Naive thymus-derived CD8-positive, alpha-beta T cell (primary cell): ENCODE data around the gene TLN1. TPM values are rescaled to one million over a fixed set of nuclear protein-coding genes. Genes with fewer than 3 reads are reported as not detected.

Experiments used
- ATAC-seq, 2 donors: fragments of 150-1000 bp; cut with Tn5 transposase in 1 of 2; sonication (Bioruptor Pico), chemical (Tn5 transposase) in 1 of 2; 1 replicate in 1 of 2; 2 replicates in 1 of 2; pipeline ENCODE4 v1.10.0; 2021; ENCODE audit warnings: mild to moderate bottlenecking in 2 of 2, moderate library complexity in 2 of 2
- POLR2A ChIA-PET: fragments of 350-600 bp; sonication (Branson Sonifier 250); formaldehyde crosslinking; loops from one replicate; lab custom pipeline; 2021; ENCODE audit warnings: antibody characterized with exemption; lab: Charles Lee
- DNase-seq, 10 donors: peaks; one replicate each; pipeline versions ENCODE4 v3.0.0 to v3.0.0-alpha.2; 2020 to 2022
- H3K27ac Mint-ChIP-seq, 10 donors: one replicate each; pipeline ENCODE4 v1.8.0; 2020 to 2022; ENCODE audit warnings: mild to moderate bottlenecking in 10 of 10, mixed read lengths in 10 of 10, moderate library complexity in 4 of 10, inconsistent platforms in 1 of 10
- H3K27me3 Mint-ChIP-seq, 5 donors: one replicate each; pipeline ENCODE4 v1.8.0; 2021 to 2022; ENCODE audit warnings: mixed read lengths in 5 of 5
- H3K36me3 Mint-ChIP-seq, 3 donors: one replicate each; pipeline ENCODE4 v1.8.0; 2020 to 2022; ENCODE audit warnings: mixed read lengths in 3 of 3, mild to moderate bottlenecking in 2 of 3, inconsistent platforms in 1 of 3
- H3K4me1 Mint-ChIP-seq, 4 donors: one replicate each; pipeline ENCODE4 v1.8.0; 2021 to 2022; ENCODE audit warnings: mixed read lengths in 4 of 4
- H3K4me3 Mint-ChIP-seq, 10 donors: one replicate each; pipeline ENCODE4 v1.8.0; 2020 to 2022; ENCODE audit warnings: mild to moderate bottlenecking in 10 of 10, mixed read lengths in 10 of 10, moderate library complexity in 6 of 10, inconsistent platforms in 1 of 10
- H3K9me3 Mint-ChIP-seq, 9 donors: one replicate each; pipeline ENCODE4 v1.8.0; 2020 to 2022; ENCODE audit warnings: mixed read lengths in 9 of 9, mild to moderate bottlenecking in 3 of 9, inconsistent platforms in 1 of 9, moderate library complexity in 1 of 9
- polyA plus RNA-seq, 3 donors: library from polyadenylated mRNA; unstranded; fragments of 300-500 nt; fragmentation: Illumina TruSeq; gene quantifications; one replicate each; pipeline ENCODE4 v1.2.3, GENCODE V29; 2021
- total RNA-seq, 8 experiments: library from RNA in 2 of 8; stranded (reverse) in 2 of 8; gene quantifications; one replicate each; pipeline ENCODE4 v1.2.3 and lab custom pipeline; 2021 to 2026

Gene TLN1
- total and polyA plus RNA-seq, 5 experiments from 2014 or later = 32.9 to 233 (median 88.9) TPM

GRCh38 chr9:35687972-35688557 lies 43.9 kb downstream of the TLN1 start:
- no peak for ATAC-seq

DNA sequence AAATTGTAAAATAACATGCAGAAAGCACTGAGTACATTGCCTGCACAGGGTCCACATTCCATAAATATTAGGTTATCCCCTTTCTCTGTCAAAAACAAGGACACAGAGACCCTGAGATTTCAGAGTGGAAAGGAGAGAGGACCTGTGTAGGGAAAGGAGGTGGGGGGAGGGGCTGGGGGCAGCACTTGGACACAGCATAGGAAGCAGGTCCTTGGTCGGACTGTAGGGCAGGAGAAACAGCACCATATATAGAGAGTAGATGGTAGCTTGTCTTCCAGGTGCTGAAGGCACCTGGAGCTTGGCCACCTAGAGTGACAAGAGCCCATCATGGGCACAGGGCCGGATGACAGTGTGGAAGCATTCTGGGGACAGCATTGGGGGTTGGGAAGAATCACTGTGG lies 44.7 kb downstream of the TLN1 start:
- ATAC-seq = no peak
- Mint-ChIP-seq H3K27ac (peak overlapping the region in 5 of 10 donors; percentile 3 to 83 (median 68)), H3K4me3 (peak overlapping the region in 4 of 10 donors; percentile 10 to 67 (median 55)), H3K27me3 (no peaks in the 10 kb centered on the region), H3K4me1 (peaks cover 11 to 27% (median 21%) of the 10 kb centered on the region in 4 donors), H3K36me3 (no peaks in the 10 kb centered on the region), H3K9me3 (no peaks in the 10 kb centered on the region)
- no peak for DNase-seq
- POLR2A ChIA-PET = interaction anchor here (0.9 to 2.1 kb wide), 3 partner anchors 13 to 40 kb away, joined by 3 to 8 read pairs (median 3); no protein-coding TSS in a partner anchor

More at GRCh38 chr9:35687972-35688557, 43.9 kb downstream of the TLN1 start:
- Mint-ChIP-seq H3K27ac (peak overlapping the region in 5 of 10 donors; percentile 5 to 89 (median 37)), H3K4me3 (peak overlapping the region in 2 of 10 donors; percentile 26 to 62), H3K4me1 (peaks cover 11 to 27% (median 21%) of the 10 kb centered on the region in 4 donors), H3K9me3 (no peaks in the 10 kb centered on the region), H3K27me3 (no peaks in the 10 kb centered on the region), H3K36me3 (no peaks in the 10 kb centered on the region)
- POLR2A ChIA-PET = interaction anchor here (0.7 to 2.1 kb wide), 7 partner anchors 12 to 74 kb away, joined by 3 to 8 read pairs (median 4); partner anchors contain the start of gene CD72
- DNase-seq = no peak

- peak overlapping the region in 2 of 10 donors; percentile 12 to 58 for H3K27ac Mint-ChIP-seq
- POLR2A ChIA-PET = interaction anchor here (0.6 to 2.1 kb wide), 3 partner anchors 10 to 46 kb away, joined by 3 to 8 read pairs (median 5); partner anchors contain the start of genes CREB3 and TLN1
- H3K4me1 Mint-ChIP-seq = peaks cover 8 to 27% (median 14%) of the 10 kb centered on the region in 4 donors
- peak overlapping the region in 1 of 10 donors; percentile 45 for H3K4me3 Mint-ChIP-seq
- no peaks in the 10 kb centered on the region for H3K9me3 Mint-ChIP-seq
- no peaks in the 10 kb centered on the region for H3K36me3 Mint-ChIP-seq
- H3K27me3 Mint-ChIP-seq = no peaks in the 10 kb centered on the region
- DNase-seq (no peak), ATAC-seq (no peak)
Measured at GRCh38 chr9:35686222-35687203, 45.5 kb downstream of the TLN1 start.

- H3K27me3 Mint-ChIP-seq = no peaks in the 10 kb centered on the region
- DNase-seq = no peak
- ATAC-seq = no peak
- H3K36me3 Mint-ChIP-seq = no peaks in the 10 kb centered on the region
- peaks cover 5 to 19% (median 8%) of the 10 kb centered on the region in 4 donors for H3K4me1 Mint-ChIP-seq
- H3K9me3 Mint-ChIP-seq = no peaks in the 10 kb centered on the region
- POLR2A ChIA-PET = interaction anchor here (0.8 kb wide), 1 partner anchor 27 kb away, joined by 3 read pairs; the partner anchor contains the start of genes CCDC107 and RMRP
- H3K27ac Mint-ChIP-seq = no peak overlapping the region
- no peak overlapping the region for H3K4me3 Mint-ChIP-seq
Measured at GRCh38 chr9:35685506-35685905, 46.5 kb downstream of the TLN1 start.

- Mint-ChIP-seq H3K9me3 (no peaks in the 10 kb centered on the region), H3K4me3 (no peak overlapping the region), H3K27me3 (no peaks in the 10 kb centered on the region), H3K4me1 (peaks cover 5 to 19% (median 8%) of the 10 kb centered on the region in 4 donors), H3K27ac (peak overlapping the region in 1 of 10 donors; percentile 67), H3K36me3 (no peaks in the 10 kb centered on the region)
- ATAC-seq = no peak
- POLR2A ChIA-PET = interaction anchor here (0.8 kb wide), 1 partner anchor 27 kb away, joined by 3 read pairs; the partner anchor contains the start of genes CCDC107 and RMRP
- no peak for DNase-seq
Measured at GRCh38 chr9:35684921-35685320, 47.1 kb downstream of the TLN1 start.

GRCh38 chr9:35683323-35683722 lies 48.7 kb downstream of the TLN1 start:
- POLR2A ChIA-PET = interaction anchor here (0.6 kb wide), 1 partner anchor 8 kb away, joined by 3 read pairs; no protein-coding TSS in a partner anchor
- H3K4me3 Mint-ChIP-seq = no peak overlapping the region
- DNase-seq (no peak), ATAC-seq (no peak)
- no peaks in the 10 kb centered on the region for H3K9me3 Mint-ChIP-seq
- peak overlapping the region in 2 of 10 donors; percentile 31 to 33 for H3K27ac Mint-ChIP-seq
- peaks cover 0 to 8% (median 3%) of the 10 kb centered on the region in 4 donors for H3K4me1 Mint-ChIP-seq
- H3K27me3 Mint-ChIP-seq = no peaks in the 10 kb centered on the region
- no peaks in the 10 kb centered on the region for H3K36me3 Mint-ChIP-seq

DNA sequence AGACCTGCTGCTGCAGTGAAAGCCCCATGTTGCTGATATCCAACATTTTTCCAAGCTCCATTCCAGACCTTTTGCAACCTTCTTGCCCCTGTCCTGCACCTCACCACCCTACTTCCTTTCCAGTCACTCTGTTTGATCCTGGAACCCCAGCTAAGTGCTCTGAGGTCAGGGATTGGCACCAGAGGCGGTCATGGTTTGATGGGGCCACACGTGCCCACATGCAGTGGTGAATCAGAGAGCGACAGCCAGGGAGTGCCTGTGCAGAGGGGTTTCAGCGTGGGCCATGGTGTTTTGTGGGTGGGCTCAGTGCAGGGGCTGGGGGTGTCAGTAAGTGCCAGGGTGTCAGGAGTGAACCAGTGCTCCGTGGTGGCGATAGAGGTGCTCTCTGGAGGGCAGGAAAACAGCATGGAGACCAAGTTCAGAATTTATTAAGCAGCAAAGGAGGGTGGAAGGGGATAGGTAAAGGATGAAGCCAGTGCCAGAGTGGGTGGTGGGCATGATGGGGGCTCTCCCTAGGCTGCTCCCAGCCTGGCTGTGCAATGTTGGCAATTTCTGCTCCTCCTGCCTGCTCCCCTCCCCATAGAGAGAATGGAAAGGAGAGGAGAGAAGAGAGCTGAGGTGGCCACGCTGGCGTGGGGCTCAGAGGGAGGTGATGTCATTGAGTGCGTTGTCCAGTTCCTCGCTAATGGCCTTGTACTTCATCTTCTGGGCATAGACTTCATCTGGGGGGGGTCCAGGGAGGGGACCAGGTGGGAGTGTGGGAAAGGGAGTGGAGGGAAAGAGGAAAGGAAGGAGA lies 49.3 kb downstream of the TLN1 start:
- Mint-ChIP-seq H3K4me3 (no peak overlapping the region), H3K27ac (peak overlapping the region in 3 of 10 donors; percentile 11 to 71 (median 31)), H3K36me3 (no peaks in the 10 kb centered on the region), H3K4me1 (peaks cover 0 to 5% (median 3%) of the 10 kb centered on the region in 4 donors), H3K9me3 (no peaks in the 10 kb centered on the region), H3K27me3 (no peaks in the 10 kb centered on the region)
- no peak for ATAC-seq
- DNase-seq = no peak
- POLR2A ChIA-PET = interaction anchor here (0.6 kb wide), 1 partner anchor 9 kb away, joined by 3 read pairs; no protein-coding TSS in a partner anchor

DNA sequence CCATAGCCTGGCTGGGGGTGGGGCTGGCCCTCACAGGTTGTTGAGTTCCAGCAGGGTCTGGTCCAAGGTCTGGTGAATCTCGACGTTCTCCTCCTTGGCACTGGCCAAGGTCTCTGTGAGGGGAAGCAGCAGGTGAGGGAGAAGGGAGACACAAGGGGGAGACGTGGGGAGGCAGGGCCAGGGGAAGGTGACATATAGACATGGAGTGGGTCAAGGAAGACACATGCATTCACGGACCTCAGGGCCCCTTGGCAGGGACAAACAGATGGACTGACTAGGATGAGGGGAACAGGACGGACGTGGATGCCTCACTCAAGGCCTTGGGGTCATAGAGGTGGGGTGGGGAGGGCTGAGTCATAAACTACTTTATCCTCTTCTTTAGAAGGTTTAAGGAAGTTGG lies 49.9 kb downstream of the TLN1 start:
- Mint-ChIP-seq H3K4me1 (peaks cover 0 to 7% (median 3%) of the 10 kb centered on the region in 4 donors), H3K27ac (peak overlapping the region in 2 of 10 donors; percentile 33 to 51)
- POLR2A ChIA-PET = no interaction called here

DNA sequence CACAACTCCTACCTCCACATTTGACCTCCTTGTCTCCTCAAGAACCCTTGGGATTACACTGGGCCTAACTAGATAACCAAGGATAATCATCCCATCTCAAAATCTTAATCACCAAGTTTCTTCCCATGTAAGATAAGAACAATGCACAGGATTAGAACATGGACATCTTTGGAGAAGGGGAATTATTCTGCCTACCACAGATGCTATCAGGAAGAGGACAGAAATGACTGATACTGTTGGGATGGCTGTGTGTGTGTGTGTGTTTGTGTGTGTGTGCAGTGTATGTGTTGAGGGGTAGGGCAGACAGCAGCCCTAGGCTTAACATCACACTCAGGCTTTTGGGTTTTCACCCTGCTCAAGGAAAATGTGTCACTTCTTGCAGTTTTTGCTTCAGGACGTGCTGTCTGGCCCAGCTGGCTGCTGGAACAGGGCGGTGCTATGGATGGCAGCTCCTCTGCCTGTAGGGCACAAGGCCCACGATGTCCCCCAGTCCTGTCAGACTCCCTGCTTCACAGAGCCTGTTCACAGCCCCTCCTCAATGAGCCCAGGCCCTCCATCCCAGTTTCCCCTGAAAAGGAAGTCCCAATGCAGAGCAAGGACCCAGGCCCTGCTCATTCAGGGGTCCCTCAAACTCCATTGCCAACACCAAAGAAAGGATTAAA lies 50.5 kb downstream of the TLN1 start:
- Mint-ChIP-seq H3K27ac (peak overlapping the region in 3 of 10 donors; percentile 24 to 51 (median 34)), H3K4me1 (peaks cover 2 to 11% (median 4%) of the 10 kb centered on the region in 4 donors), H3K4me3 (no peak overlapping the region), H3K36me3 (no peaks in the 10 kb centered on the region), H3K9me3 (no peaks in the 10 kb centered on the region), H3K27me3 (peaks cover 0 to under 1% (median 0%) of the 10 kb centered on the region in 5 donors)
- DNase-seq (no peak), ATAC-seq (no peak)
- POLR2A ChIA-PET = no interaction called here

More for the DNA sequence above, 49.9 kb downstream of the TLN1 start:
- Mint-ChIP-seq H3K27me3 (no peaks in the 10 kb centered on the region), H3K4me3 (no peak overlapping the region), H3K36me3 (no peaks in the 10 kb centered on the region), H3K9me3 (no peaks in the 10 kb centered on the region)
- DNase-seq (no peak), ATAC-seq (no peak)

DNA sequence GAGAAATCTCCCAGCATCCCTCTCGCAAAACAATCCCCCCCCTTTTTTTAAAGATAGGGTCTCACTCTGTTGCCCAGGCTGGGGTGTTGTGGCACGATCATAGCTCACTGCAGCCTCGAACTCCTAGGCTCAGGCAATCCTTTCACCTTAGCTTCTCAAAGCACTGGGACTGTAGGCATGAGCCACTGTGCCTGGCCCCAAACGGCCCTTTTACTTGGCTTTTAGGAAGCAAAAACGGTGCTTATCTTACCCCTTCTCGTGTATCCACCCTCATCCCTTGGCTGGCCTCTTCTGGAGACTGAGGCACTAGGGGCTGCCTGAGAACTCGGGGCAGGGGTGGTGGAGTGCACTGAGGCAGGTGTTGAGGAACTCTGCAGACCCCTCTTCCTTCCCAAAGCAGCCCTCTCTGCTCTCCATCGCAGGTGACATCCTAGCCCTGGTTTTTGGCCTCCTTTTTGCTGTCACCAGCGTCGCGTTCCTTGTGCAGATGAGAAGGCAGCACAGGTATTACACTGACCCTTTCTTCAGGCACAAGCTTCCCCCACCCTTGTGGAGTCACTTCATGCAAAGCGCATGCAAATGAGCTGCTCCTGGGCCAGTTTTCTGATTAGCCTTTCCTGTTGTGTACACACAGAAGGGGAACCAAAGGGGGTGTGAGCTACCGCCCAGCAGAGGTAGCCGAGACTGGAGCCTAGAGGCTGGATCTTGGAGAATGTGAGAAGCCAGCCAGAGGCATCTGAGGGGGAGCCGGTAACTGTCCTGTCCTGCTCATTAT lies 51.5 kb downstream of the TLN1 start:
- no peaks in the 10 kb centered on the region for H3K36me3 Mint-ChIP-seq
- no peaks in the 10 kb centered on the region for H3K9me3 Mint-ChIP-seq
- H3K27me3 Mint-ChIP-seq = peaks cover 0 to 3% (median 0%) of the 10 kb centered on the region in 5 donors
- POLR2A ChIA-PET = no interaction called here
- peak overlapping the region in 1 of 10 donors; percentile 76 for H3K27ac Mint-ChIP-seq
- peaks cover 6 to 12% (median 8%) of the 10 kb centered on the region in 4 donors for H3K4me1 Mint-ChIP-seq
- no peak overlapping the region for H3K4me3 Mint-ChIP-seq
- DNase-seq (no peak), ATAC-seq (no peak)
